Spleen (tissue), 11 donors: Measurements from ENCODE around the gene IGF1R. TPM values are rescaled to one million over a fixed set of nuclear protein-coding genes. Genes with fewer than 3 reads are reported as not detected.

Experiments
- DNase-seq: peaks from one replicate; pipeline ENCODE4 v3.0.0-alpha.2; 2020
- H3K27ac ChIP-seq, 8 donors: fragments of 200-600 bp; sonication (generic) in 7 of 8; 1 replicate in 4 of 8; 2 replicates in 4 of 8; pipeline versions ENCODE4 v1.5.0 to v1.8.0; 2016 to 2021; ENCODE audit warnings: inconsistent platforms in 4 of 8, mild to moderate bottlenecking in 4 of 8, moderate library complexity in 1 of 8
- H3K27me3 ChIP-seq, 7 donors: fragments of 200-600 bp; sonication (generic) in 6 of 7; replicated peaks in 1 of 7; 1 replicate in 4 of 7; 2 replicates in 3 of 7; pipeline versions ENCODE4 v1.5.0 to v1.8.0; 2016 to 2021; ENCODE audit warnings: inconsistent platforms in 3 of 7, mild to moderate bottlenecking in 1 of 7
- H3K36me3 ChIP-seq, 6 donors: fragments of 200-600 bp; sonication (generic) in 5 of 6; 1 replicate in 4 of 6; 2 replicates in 2 of 6; pipeline versions ENCODE4 v1.5.0 to v1.8.0; 2016 to 2021; ENCODE audit warnings: inconsistent platforms in 2 of 6
- H3K4me1 ChIP-seq, 6 donors: fragments of 200-600 bp; sonication (generic) in 5 of 6; 1 replicate in 3 of 6; 2 replicates in 3 of 6; pipeline versions ENCODE4 v1.5.0 to v1.8.0; 2016 to 2021; ENCODE audit warnings: inconsistent platforms in 3 of 6
- H3K4me3 ChIP-seq, 8 donors: fragments of 200-600 bp; sonication (generic) in 7 of 8; 1 replicate in 4 of 8; 2 replicates in 4 of 8; pipeline versions ENCODE4 v1.5.0 to v1.8.0; 2016 to 2021; ENCODE audit warnings: inconsistent platforms in 4 of 8, mild to moderate bottlenecking in 4 of 8, moderate library complexity in 2 of 8
- H3K9me3 ChIP-seq, 8 donors: fragments of 200-600 bp; sonication (generic) in 7 of 8; 1 replicate in 4 of 8; 2 replicates in 4 of 8; pipeline versions ENCODE4 v1.5.0 to v1.8.0; 2016 to 2021; ENCODE audit warnings: inconsistent platforms in 4 of 8
- POLR2A ChIP-seq, 3 donors: fragments of 450-650 bp; IDR thresholded peaks; one replicate each; pipeline ENCODE4 v1.5.1; 2017; ENCODE audit warnings: antibody characterized with exemption in 3 of 3, mild to moderate bottlenecking in 1 of 3
- POLR2AphosphoS5 ChIP-seq, 3 donors: sonication (generic); formaldehyde crosslinking; IDR thresholded peaks; one replicate each; pipeline ENCODE4 v1.5.1; 2017; ENCODE audit warnings: antibody characterized with exemption in 3 of 3
- WGBS, 5 donors: extraction: QIAGEN DNeasy Blood & Tissue Kit in 3 of 5; methylation state at CpG; one replicate each; pipeline versions ENCODE4 v1.1.5 to v1.1.7; 2013 to 2018; 5-methylcytosine and 5-hydroxymethylcytosine counted together
- intact Hi-C: fragments of 100-400 bp; cut with DNase I; formaldehyde crosslinking; loops from one replicate; pipeline ENCODE4 v1.15.0; 2023; ENCODE audit warnings: low total_unique reads
- polyA plus RNA-seq, 3 donors: library from polyadenylated mRNA; stranded (reverse); fragments of 200-250 nt; gene quantifications; one replicate each; pipeline ENCODE4 v1.2.1, GENCODE V29; 2013
- total RNA-seq, 7 donors: library from RNA; depleted of rRNA in 3 of 7; stranded (reverse); fragments of >200 nt in 3 of 7; fragmentation: NEBNext Ultra II Directional in 4 of 7; extraction: Animal tissue kit (Norgen Biotek cat#: 25700) in 4 of 7; gene quantifications; one replicate each; pipeline versions ENCODE4 v1.1.0 to v1.2.1, GENCODE V29; 2016 to 2021
- TF ChIP-seq, protein P1 (sequence below), 11 experiments: fragments of 200-600 bp in 7 of 11; fragments of 450-650 bp in 4 of 11; sonication (generic) in 4 of 11; IDR thresholded peaks in 8 of 11; conservative IDR thresholded peaks in 3 of 11; 1 replicate in 7 of 11; 2 replicates in 4 of 11; pipeline versions ENCODE4 v1.4.0 to v1.8.0; 2016 to 2021; ENCODE audit warnings: antibody characterized with exemption in 11 of 11, inconsistent platforms in 4 of 11, mild to moderate bottlenecking in 1 of 11
- donor health status: healthy with polysubstance abuse.
- donor health status: DM: no; HTN: no; CAD: no; lungs with moderate emphysema.
- donor health status: DM: no; HTN: no; CAD: no.
- donor health status: Bipolar disorder and iron deficiency.
- donor health status: healthy.
- donor health status: DM: no; HTN: no; CAD: no.
- donor health status: DM: yes; HTN: yes; CAD: no.

The IGF1R gene
- total and polyA plus RNA-seq, 10 donors, result 1.1 to 104 (median 53.1) TPM

DNA sequence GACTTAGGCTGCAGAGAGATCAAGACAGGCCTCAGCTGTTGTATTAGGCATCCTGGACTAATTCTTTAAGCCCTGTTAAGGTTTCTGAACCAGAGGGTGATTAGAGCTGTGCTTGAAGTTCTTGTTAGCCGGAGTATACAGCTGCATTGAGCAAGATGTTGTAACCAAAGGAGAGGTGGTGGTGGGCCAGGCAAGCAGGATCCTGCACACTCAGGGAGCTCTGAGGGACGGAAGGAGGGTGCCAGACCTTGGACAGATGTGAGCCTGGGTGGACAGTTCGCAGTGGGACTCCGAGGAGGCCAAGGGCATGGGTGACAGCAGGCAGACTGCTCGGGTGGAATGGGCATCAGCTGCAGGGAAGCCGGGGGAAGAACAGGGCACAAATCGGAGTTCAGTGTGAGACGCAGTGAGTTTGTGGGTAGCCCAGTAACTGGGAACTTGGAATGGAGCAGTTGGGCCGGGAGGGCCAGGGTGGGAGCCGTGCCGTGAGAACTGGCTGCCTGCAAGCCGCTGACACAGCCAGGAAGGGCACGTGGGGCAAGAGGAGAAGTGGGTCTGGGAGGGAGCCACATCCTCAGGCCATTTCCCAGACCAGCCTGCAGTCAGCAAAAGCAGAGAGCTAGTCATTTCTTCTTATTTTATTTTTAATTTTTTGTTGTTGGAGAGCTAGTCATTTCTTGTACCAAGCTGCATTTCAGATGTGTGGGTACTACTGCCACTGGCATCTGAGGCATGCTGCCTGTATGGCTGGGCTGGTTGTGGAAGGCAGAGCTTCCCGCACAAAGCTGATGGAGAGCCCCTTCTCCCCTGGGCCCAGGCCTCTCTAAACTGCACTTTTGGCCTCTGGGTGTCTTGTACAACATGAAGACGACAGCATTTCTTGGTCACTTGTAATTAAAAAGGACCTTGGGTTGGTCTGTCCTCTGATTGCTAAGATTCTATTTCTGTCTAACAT is 298.2 kb downstream of the IGF1R start:
- Histone ChIP-seq H3K27me3 (no peaks in the 10 kb centered on the region), H3K4me1 (peaks cover 7 to 39% (median 16%) of the 10 kb centered on the region in 6 donors), H3K9me3 (no peaks in the 10 kb centered on the region), H3K36me3 (peaks cover 0 to 87% (median 38%) of the 10 kb centered on the region in 6 donors), H3K4me3 (peak overlapping the region in 1 of 8 donors; percentile 22), H3K27ac (peak overlapping the region in 7 of 8 donors; percentile 8 to 73 (median 51))
- TF ChIP-seq POLR2AphosphoS5 (IDR thresholded peaks at IDR 0.05), result peak; percentile 60 to 78 (median 70)
- TF ChIP-seq, protein P1, sequence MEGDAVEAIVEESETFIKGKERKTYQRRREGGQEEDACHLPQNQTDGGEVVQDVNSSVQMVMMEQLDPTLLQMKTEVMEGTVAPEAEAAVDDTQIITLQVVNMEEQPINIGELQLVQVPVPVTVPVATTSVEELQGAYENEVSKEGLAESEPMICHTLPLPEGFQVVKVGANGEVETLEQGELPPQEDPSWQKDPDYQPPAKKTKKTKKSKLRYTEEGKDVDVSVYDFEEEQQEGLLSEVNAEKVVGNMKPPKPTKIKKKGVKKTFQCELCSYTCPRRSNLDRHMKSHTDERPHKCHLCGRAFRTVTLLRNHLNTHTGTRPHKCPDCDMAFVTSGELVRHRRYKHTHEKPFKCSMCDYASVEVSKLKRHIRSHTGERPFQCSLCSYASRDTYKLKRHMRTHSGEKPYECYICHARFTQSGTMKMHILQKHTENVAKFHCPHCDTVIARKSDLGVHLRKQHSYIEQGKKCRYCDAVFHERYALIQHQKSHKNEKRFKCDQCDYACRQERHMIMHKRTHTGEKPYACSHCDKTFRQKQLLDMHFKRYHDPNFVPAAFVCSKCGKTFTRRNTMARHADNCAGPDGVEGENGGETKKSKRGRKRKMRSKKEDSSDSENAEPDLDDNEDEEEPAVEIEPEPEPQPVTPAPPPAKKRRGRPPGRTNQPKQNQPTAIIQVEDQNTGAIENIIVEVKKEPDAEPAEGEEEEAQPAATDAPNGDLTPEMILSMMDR (IDR thresholded peaks at IDR 0.05 in 8 of 11, conservative IDR thresholded peaks at IDR 0.05 in 3 of 11), result no peak
- WGBS, 5 donors, result 43 to 55% (median 48%) methylated on average over 15 of the region's 15 CpGs
- intact Hi-C loops, result no loop called here
- DNase-seq, result peak; percentile 87

GRCh38 chr15:98948456-98948855 is 300.1 kb downstream of the IGF1R start:
- Histone ChIP-seq H3K9me3 (no peaks in the 10 kb centered on the region), H3K27ac (no peak overlapping the region), H3K4me1 (peaks cover 7 to 58% (median 34%) of the 10 kb centered on the region in 6 donors), H3K4me3 (no peak overlapping the region), H3K36me3 (peaks cover 0 to 79% (median 28%) of the 10 kb centered on the region in 6 donors), H3K27me3 (no peaks in the 10 kb centered on the region)
- WGBS, 5 donors, result 84 to 96% (median 90%) methylated on average over 13 of the region's 13 CpGs
- TF ChIP-seq, protein P1 (IDR thresholded peaks at IDR 0.05 in 8 of 11, conservative IDR thresholded peaks at IDR 0.05 in 3 of 11), result no peak
- TF ChIP-seq POLR2A (IDR thresholded peaks at IDR 0.05) (no peak), POLR2AphosphoS5 (IDR thresholded peaks at IDR 0.05) (no peak)
- intact Hi-C loops, result no loop called here
- DNase-seq, result peak; percentile 65

GRCh38 chr15:98948941-98949340 is 300.6 kb downstream of the IGF1R start:
- intact Hi-C loops, result no loop called here
- peaks cover 7 to 59% (median 36%) of the 10 kb centered on the region in 6 donors for H3K4me1 ChIP-seq
- peaks cover 0 to 79% (median 27%) of the 10 kb centered on the region in 6 donors for H3K36me3 ChIP-seq
- TF ChIP-seq, protein P1 (IDR thresholded peaks at IDR 0.05 in 8 of 11, conservative IDR thresholded peaks at IDR 0.05 in 3 of 11), result no peak
- no peak for TF ChIP-seq POLR2AphosphoS5 (IDR thresholded peaks at IDR 0.05)
- no peak for TF ChIP-seq POLR2A (IDR thresholded peaks at IDR 0.05)
- no peak overlapping the region for H3K27ac ChIP-seq
- 82 to 94% (median 92%) methylated on average over 11 of the region's 11 CpGs for WGBS, 5 donors
- no peaks in the 10 kb centered on the region for H3K27me3 ChIP-seq
- DNase-seq, result peak; percentile 49
- no peaks in the 10 kb centered on the region for H3K9me3 ChIP-seq
- no peak overlapping the region for H3K4me3 ChIP-seq

GRCh38 chr15:98949624-98950023 is 301.3 kb downstream of the IGF1R start:
- peak; percentile 48 for DNase-seq
- no peak overlapping the region for H3K4me3 ChIP-seq
- WGBS, 5 donors, result 72 to 97% (median 80%) methylated on average over 6 of the region's 6 CpGs
- peaks cover 8 to 59% (median 40%) of the 10 kb centered on the region in 6 donors for H3K4me1 ChIP-seq
- TF ChIP-seq, protein P1 (IDR thresholded peaks at IDR 0.05 in 8 of 11, conservative IDR thresholded peaks at IDR 0.05 in 3 of 11), result no peak
- TF ChIP-seq POLR2AphosphoS5 (IDR thresholded peaks at IDR 0.05) (no peak), POLR2A (IDR thresholded peaks at IDR 0.05) (no peak)
- H3K27ac ChIP-seq, result no peak overlapping the region
- intact Hi-C loops, result no loop called here
- peaks cover 0 to 79% (median 24%) of the 10 kb centered on the region in 6 donors for H3K36me3 ChIP-seq
- H3K27me3 ChIP-seq, result no peaks in the 10 kb centered on the region
- no peaks in the 10 kb centered on the region for H3K9me3 ChIP-seq
